ENCODE measurements around the gene OBSCN.

The OBSCN gene

DNA sequence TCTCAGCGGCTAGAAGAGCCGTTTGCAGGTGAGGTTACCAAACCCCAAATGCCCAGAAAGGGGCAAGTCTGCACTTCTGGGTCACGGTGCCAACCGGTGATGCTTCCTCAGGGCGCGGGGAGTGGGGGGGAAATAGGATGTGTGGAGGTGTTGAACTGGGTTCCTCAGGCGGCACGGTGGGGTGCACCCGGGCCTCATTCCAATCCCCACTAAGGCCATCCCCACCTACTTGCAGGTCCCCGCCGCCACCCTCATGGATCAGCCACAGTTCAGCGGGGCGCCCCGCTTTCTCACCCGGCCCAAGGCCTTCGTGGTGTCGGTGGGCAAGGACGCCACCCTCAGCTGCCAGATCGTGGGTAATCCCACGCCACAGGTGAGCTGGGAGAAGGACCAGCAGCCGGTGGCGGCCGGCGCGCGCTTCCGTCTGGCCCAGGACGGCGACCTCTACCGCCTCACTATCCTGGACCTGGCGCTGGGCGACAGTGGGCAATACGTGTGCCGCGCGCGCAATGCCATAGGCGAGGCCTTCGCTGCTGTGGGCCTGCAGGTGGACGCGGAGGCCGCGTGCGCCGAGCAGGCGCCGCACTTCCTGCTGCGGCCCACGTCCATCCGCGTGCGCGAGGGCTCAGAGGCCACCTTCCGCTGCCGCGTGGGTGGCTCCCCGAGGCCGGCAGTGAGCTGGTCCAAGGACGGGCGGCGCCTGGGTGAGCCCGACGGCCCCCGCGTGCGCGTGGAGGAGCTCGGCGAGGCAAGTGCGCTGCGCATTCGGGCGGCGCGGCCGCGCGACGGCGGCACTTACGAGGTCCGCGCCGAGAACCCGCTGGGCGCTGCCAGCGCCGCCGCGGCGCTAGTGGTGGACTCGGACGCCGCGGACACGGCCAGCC lies 3.9 kb downstream of the OBSCN start:
- TF ChIP-seq SPI1 (IDR thresholded peaks at IDR 0.05; ENCODE audit: low read depth, low read length) (no peak), PAX5 (IDR thresholded peaks at IDR 0.05; ENCODE audit: insufficient read depth, low read length, severe bottlenecking) (no peak), POLR2A (IDR thresholded peaks at IDR 0.05; ENCODE audit: low read depth, low read length) (no peak), TAF1 (IDR thresholded peaks at IDR 0.05; ENCODE audit: low read depth, low read length) (no peak), POU2F2 (IDR thresholded peaks at IDR 0.05; ENCODE audit: low read depth, low read length) (no peak), POLR2AphosphoS5 (IDR thresholded peaks at IDR 0.05; ENCODE audit: low read depth, low read length) (no peak)
- FAIRE-seq = no peak
- DNase-seq (ENCODE audit: insufficient read length, low spot score) = no peak

DNA sequence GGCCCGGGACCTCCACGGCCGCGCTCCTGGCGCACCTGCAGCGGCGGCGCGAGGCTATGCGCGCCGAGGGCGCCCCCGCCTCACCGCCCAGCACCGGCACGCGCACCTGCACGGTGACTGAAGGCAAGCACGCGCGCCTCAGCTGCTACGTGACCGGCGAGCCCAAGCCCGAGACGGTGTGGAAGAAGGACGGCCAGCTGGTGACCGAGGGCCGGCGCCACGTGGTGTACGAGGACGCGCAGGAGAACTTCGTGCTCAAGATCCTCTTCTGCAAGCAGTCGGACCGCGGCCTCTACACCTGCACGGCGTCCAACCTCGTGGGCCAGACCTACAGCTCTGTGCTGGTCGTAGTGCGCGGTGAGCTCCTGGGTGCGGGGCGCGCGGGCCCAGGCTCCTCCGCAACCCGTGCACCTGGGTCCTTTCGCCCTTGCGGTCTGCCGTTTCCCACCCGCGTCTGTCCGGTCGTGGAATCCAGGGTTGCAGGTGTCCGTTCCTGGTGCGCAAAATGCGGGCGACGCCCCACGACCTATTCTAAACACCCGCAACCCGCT lies 4.6 kb downstream of the OBSCN start:
- DNase-seq (ENCODE audit: insufficient read length, low spot score) (no peak), FAIRE-seq (no peak)
- TF ChIP-seq PAX5 (IDR thresholded peaks at IDR 0.05; ENCODE audit: insufficient read depth, low read length, severe bottlenecking) (no peak), POLR2AphosphoS5 (IDR thresholded peaks at IDR 0.05; ENCODE audit: low read depth, low read length) (no peak), POLR2A (IDR thresholded peaks at IDR 0.05; ENCODE audit: low read depth, low read length) (no peak), TAF1 (IDR thresholded peaks at IDR 0.05; ENCODE audit: low read depth, low read length) (no peak), POU2F2 (IDR thresholded peaks at IDR 0.05; ENCODE audit: low read depth, low read length) (no peak), SPI1 (IDR thresholded peaks at IDR 0.05; ENCODE audit: low read depth, low read length) (no peak)

DNA sequence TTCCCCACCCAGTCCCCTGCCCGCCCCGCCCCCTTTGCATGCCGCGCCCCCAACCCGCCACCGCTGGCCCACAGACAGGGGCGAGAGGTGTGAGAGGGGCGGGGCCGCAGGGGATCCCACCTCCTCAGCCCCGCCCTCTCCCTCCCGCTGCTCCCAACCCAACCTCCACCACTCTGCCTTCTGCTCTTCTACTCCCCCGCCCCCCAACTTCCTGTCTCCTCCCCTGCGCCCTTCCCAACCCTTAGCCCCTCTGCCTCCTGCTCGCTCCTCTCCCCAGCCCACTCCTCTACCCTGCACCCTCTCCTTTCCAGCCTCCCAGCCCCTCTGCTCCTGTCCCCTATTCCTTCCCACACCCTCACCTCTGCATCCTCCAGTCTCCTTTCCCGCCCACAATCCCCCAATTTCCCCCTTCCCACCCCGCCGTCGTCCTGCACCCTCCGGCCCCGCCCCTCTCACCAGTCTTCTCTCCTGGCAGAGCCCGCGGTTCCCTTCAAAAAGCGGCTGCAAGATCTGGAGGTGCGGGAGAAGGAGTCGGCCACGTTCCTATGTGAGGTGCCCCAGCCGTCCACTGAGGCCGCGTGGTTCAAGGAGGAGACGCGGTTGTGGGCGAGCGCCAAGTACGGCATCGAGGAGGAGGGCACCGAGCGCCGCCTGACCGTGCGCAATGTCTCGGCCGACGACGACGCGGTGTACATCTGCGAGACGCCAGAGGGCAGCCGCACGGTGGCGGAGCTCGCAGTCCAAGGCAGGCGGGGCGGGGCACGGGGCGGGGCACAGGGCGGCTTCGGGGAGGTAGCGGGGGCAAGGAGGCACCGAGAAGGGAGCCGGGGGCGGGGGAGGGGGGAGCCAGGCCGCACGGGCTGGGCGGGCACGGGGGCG lies 5.4 kb downstream of the OBSCN start:
- FAIRE-seq = peak; percentile 90
- TF ChIP-seq TAF1 (IDR thresholded peaks at IDR 0.05; ENCODE audit: low read depth, low read length) (no peak), SPI1 (IDR thresholded peaks at IDR 0.05; ENCODE audit: low read depth, low read length) (no peak), POLR2A (IDR thresholded peaks at IDR 0.05; ENCODE audit: low read depth, low read length) (no peak), POU2F2 (IDR thresholded peaks at IDR 0.05; ENCODE audit: low read depth, low read length) (no peak), PAX5 (IDR thresholded peaks at IDR 0.05; ENCODE audit: insufficient read depth, low read length, severe bottlenecking) (no peak), POLR2AphosphoS5 (IDR thresholded peaks at IDR 0.05; ENCODE audit: low read depth, low read length) (no peak)
- peak; percentile 94 for DNase-seq (ENCODE audit: insufficient read length, low spot score)

DNA sequence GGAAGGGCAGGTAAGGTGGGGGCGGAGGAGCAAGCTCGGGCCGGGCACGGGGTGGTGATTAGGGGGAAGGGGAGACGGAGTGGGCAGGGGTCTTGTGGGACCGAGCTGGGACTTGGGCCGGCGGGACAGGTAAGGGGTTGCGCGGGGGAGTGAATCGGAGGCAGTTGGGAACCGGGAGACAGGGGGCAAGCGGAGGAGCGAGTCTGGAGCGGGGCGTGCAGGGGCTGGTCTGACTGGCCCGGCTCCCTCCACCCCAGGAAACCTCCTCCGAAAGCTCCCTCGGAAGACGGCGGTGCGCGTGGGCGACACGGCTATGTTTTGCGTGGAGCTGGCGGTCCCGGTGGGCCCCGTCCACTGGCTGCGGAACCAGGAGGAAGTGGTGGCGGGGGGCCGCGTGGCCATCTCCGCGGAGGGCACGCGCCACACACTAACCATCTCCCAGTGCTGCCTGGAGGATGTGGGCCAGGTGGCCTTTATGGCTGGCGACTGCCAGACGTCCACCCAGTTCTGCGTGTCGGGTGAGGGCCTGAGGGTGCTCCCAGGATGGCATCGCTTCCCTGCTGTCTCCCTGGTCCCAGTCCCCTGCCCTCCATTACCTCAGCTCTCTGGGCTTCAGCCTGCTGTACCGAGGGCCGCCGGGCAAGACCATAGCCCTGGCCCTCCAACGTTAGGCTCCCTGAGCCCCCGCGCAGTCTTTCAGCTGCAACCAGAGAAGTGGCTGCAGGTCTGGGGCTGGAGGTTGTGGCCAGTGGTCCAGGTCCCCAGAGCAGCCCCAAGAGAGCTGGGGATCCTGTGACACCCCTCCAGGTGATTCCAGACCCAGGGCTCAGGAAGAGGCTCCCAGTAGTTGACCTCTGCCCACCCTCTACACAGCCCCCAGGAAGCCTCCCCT lies 6.3 kb downstream of the OBSCN start:
- TF ChIP-seq POLR2A (IDR thresholded peaks at IDR 0.05; ENCODE audit: low read depth, low read length) = no peak
- no peak for TF ChIP-seq POU2F2 (IDR thresholded peaks at IDR 0.05; ENCODE audit: low read depth, low read length)
- TF ChIP-seq POLR2AphosphoS5 (IDR thresholded peaks at IDR 0.05; ENCODE audit: low read depth, low read length) = no peak
- no peak for TF ChIP-seq PAX5 (IDR thresholded peaks at IDR 0.05; ENCODE audit: insufficient read depth, low read length, severe bottlenecking)
- TF ChIP-seq SPI1 (IDR thresholded peaks at IDR 0.05; ENCODE audit: low read depth, low read length) = no peak
- TF ChIP-seq TAF1 (IDR thresholded peaks at IDR 0.05; ENCODE audit: low read depth, low read length) = no peak
- DNase-seq (ENCODE audit: insufficient read length, low spot score) (no peak), FAIRE-seq (no peak)

DNA sequence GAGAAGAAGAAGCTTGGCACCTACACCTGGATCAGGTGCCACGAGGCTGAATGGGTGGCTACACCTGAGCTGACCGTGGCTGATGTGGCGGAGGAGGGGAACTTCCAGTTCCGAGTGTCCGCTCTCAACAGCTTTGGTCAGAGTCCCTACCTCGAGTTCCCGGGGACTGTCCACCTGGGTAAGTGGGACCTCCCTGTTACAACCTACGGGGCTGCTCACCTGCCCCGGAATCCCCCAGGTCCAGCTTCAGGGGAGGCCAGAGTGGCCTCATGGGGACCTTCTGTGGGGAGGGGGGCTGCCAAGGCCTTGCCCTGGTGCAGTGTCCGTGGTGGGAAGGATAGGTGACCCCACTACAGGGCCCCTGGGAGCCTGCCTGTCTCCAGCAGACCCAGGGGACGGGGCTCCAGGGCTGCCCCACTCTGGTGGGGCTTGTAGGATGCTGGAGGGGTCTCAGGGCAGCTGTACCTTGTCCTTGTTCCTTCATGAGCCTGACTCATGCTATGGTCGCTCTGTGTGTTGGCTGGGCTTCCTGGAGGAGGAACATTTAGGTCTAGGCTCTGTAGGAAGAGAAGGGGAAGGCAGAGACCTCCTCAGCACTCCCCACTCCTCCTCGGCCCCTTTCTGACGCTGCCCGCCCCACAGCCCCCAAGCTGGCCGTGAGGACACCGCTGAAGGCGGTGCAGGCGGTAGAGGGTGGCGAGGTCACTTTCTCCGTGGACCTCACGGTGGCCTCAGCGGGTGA lies 7.2 kb downstream of the OBSCN start:
- no peak for FAIRE-seq
- TF ChIP-seq PAX5 (IDR thresholded peaks at IDR 0.05; ENCODE audit: insufficient read depth, low read length, severe bottlenecking) = no peak
- TF ChIP-seq POLR2A (IDR thresholded peaks at IDR 0.05; ENCODE audit: low read depth, low read length) = no peak
- TF ChIP-seq POLR2AphosphoS5 (IDR thresholded peaks at IDR 0.05; ENCODE audit: low read depth, low read length) = no peak
- TF ChIP-seq POU2F2 (IDR thresholded peaks at IDR 0.05; ENCODE audit: low read depth, low read length) = no peak
- TF ChIP-seq TAF1 (IDR thresholded peaks at IDR 0.05; ENCODE audit: low read depth, low read length) = no peak
- no peak for TF ChIP-seq SPI1 (IDR thresholded peaks at IDR 0.05; ENCODE audit: low read depth, low read length)

DNA sequence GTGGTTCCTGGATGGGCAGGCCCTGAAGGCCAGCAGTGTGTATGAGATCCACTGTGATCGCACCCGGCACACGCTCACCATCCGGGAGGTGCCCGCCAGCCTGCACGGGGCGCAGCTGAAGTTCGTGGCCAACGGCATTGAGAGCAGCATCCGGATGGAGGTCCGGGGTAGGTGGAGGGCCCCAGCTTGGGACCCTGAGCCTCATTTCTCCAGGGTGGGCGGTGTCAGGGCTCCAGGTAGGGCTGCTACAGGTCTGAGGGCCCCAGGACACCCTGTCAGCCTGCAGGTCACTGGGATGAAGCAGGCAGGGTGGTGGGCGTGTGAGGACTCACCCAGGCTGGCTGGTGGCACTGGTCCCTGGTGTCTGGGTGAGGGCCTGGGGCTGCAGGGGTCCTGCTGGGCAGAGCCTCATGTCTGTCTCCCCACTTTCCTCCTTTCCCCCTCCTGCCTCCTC lies 7.8 kb downstream of the OBSCN start:
- no peak for FAIRE-seq
- TF ChIP-seq POU2F2 (IDR thresholded peaks at IDR 0.05; ENCODE audit: low read depth, low read length) (no peak), SPI1 (IDR thresholded peaks at IDR 0.05; ENCODE audit: low read depth, low read length) (no peak), POLR2A (IDR thresholded peaks at IDR 0.05; ENCODE audit: low read depth, low read length) (no peak), POLR2AphosphoS5 (IDR thresholded peaks at IDR 0.05; ENCODE audit: low read depth, low read length) (no peak)
- no peak for DNase-seq (ENCODE audit: insufficient read length, low spot score)

More for the DNA sequence above, 7.2 kb downstream of the OBSCN start:
- no peak for DNase-seq (ENCODE audit: insufficient read length, low spot score)

DNA sequence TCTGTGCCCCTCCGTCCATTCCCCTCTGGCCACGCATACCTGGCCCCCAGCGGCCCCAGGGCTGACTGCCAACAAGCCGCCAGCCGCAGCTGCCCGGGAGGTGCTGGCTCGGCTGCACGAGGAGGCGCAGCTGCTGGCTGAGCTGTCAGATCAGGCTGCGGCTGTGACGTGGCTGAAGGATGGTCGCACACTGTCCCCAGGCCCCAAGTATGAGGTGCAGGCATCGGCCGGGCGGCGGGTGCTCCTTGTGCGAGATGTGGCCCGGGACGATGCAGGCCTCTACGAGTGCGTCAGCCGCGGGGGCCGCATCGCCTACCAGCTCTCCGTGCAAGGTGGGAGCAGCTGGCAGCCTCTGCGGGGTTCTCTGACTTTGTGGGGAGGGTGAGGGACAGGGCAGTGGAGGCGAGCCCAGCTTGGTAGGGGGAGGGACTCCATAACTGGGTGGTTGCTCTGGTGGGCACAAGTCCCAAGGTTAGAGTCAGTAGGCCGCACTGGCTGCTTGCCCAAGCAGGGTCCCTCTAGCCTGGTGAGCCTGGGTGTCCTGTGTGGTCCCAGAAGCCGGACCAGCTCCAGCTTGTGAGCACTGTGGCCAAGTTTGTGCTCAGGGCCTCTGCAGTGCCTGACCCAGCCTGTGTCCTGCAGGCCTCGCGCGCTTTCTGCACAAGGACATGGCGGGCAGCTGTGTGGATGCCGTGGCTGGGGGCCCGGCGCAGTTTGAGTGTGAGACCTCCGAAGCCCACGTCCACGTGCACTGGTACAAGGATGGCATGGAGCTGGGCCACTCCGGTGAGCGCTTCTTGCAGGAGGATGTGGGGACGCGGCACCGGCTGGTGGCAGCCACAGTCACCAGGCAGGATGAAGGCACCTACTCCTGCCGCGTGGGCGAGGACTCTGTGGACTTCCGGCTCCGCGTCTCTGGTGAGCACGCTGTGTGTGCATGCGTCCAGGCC lies 8.8 kb downstream of the OBSCN start:
- TF ChIP-seq PAX5 (IDR thresholded peaks at IDR 0.05; ENCODE audit: insufficient read depth, low read length, severe bottlenecking) = no peak
- no peak for TF ChIP-seq TAF1 (IDR thresholded peaks at IDR 0.05; ENCODE audit: low read depth, low read length)
- no peak for TF ChIP-seq POLR2AphosphoS5 (IDR thresholded peaks at IDR 0.05; ENCODE audit: low read depth, low read length)
- TF ChIP-seq POLR2A (IDR thresholded peaks at IDR 0.05; ENCODE audit: low read depth, low read length) = no peak
- no peak for TF ChIP-seq SPI1 (IDR thresholded peaks at IDR 0.05; ENCODE audit: low read depth, low read length)
- TF ChIP-seq POU2F2 (IDR thresholded peaks at IDR 0.05; ENCODE audit: low read depth, low read length) = no peak
- DNase-seq (ENCODE audit: insufficient read length, low spot score) (no peak), FAIRE-seq (no peak)

Measured in GM12891 (cell line).